GM18505 (cell line): ENCODE results near the gene MCRIP1.

Source experiments
- ATAC-seq: cut with Tn5 transposase; IDR thresholded peaks from one replicate; pipeline ENCODE4 v1.9.1; 2021; ENCODE audit not compliant: unreplicated experiment
- POLR2A ChIP-seq: IDR thresholded peaks from 4 replicates; pipeline ENCODE4 v1.6.1; 2011; ENCODE audit warnings: borderline replicate concordance; ENCODE audit not compliant: insufficient read depth, insufficient read length; ENCODE audit errors: extremely low read depth

MCRIP1 gene

GRCh38 chr17:81854974-81855774, 22.1 kb upstream of the MCRIP1 start:
- no peak for TF ChIP-seq POLR2A
- no peak for ATAC-seq

GRCh38 chr17:81852237-81852636, 19.1 kb upstream of the MCRIP1 start:
- TF ChIP-seq POLR2A, result no peak
- no peak for ATAC-seq

- TF ChIP-seq POLR2A, result no peak
- no peak for ATAC-seq
These were observed 18.3 kb upstream of the MCRIP1 start for GRCh38 chr17:81851423-81851822.

GRCh38 chr17:81849457-81849856, 16.4 kb upstream of the MCRIP1 start:
- ATAC-seq, result no peak
- TF ChIP-seq POLR2A, result no peak

GRCh38 chr17:81846743-81847689, 13.9 kb upstream of the MCRIP1 start:
- no peak for ATAC-seq
- TF ChIP-seq POLR2A, result no peak

GRCh38 chr17:81845881-81846742, 13.0 kb upstream of the MCRIP1 start:
- no peak for ATAC-seq
- TF ChIP-seq POLR2A, result no peak

- ATAC-seq, result no peak
- no peak for TF ChIP-seq POLR2A
These were observed 12.3 kb upstream of the MCRIP1 start for GRCh38 chr17:81845361-81845760.

GRCh38 chr17:81844887-81845286, 11.8 kb upstream of the MCRIP1 start:
- TF ChIP-seq POLR2A, result no peak
- no peak for ATAC-seq

- no peak for TF ChIP-seq POLR2A
- no peak for ATAC-seq
These were observed 11.3 kb upstream of the MCRIP1 start for GRCh38 chr17:81844327-81844851.

- no peak for ATAC-seq
- TF ChIP-seq POLR2A, result no peak
These were observed 10.7 kb upstream of the MCRIP1 start for GRCh38 chr17:81843713-81844326.

GRCh38 chr17:81842725-81843504, 9.8 kb upstream of the MCRIP1 start:
- ATAC-seq, result no peak
- no peak for TF ChIP-seq POLR2A

- TF ChIP-seq POLR2A, result no peak
- no peak for ATAC-seq
These were observed 9.3 kb upstream of the MCRIP1 start for GRCh38 chr17:81842378-81842724.
